HG02943 (cell line): ENCODE data around the gene RER1.

Experiments used
- ATAC-seq: cut with Tn5 transposase; IDR thresholded peaks from one replicate; pipeline ENCODE4 v1.9.1; 2021; ENCODE audit warnings: mild to moderate bottlenecking, low read depth, moderate library complexity; ENCODE audit not compliant: unreplicated experiment

Gene RER1

GRCh38 chr1:2375246-2375922 lies 16.3 kb upstream of the RER1 start:
- ATAC-seq: no peak

- no peak for ATAC-seq
Observed at GRCh38 chr1:2375923-2376260, 15.7 kb upstream of the RER1 start.

- ATAC-seq: no peak
Observed at GRCh38 chr1:2376261-2376741, 15.3 kb upstream of the RER1 start.

- ATAC-seq: no peak
Observed at GRCh38 chr1:2376931-2377672, 14.5 kb upstream of the RER1 start.

GRCh38 chr1:2377751-2378440 lies 13.7 kb upstream of the RER1 start:
- ATAC-seq: no peak

GRCh38 chr1:2378441-2378851 lies 13.2 kb upstream of the RER1 start:
- no peak for ATAC-seq

GRCh38 chr1:2378956-2379732 lies 12.5 kb upstream of the RER1 start:
- ATAC-seq: no peak

- ATAC-seq: no peak
Observed at GRCh38 chr1:2379733-2380404, 11.8 kb upstream of the RER1 start.

GRCh38 chr1:2380816-2381591 lies 10.6 kb upstream of the RER1 start:
- no peak for ATAC-seq

GRCh38 chr1:2381741-2382620 lies 9.7 kb upstream of the RER1 start:
- no peak for ATAC-seq

GRCh38 chr1:2382621-2383361 lies 8.8 kb upstream of the RER1 start:
- no peak for ATAC-seq

- ATAC-seq: no peak
Observed at GRCh38 chr1:2383576-2383975, 8.1 kb upstream of the RER1 start.

GRCh38 chr1:2384130-2384860 lies 7.3 kb upstream of the RER1 start:
- ATAC-seq: no peak

- ATAC-seq: no peak
Observed at GRCh38 chr1:2384941-2385481, 6.6 kb upstream of the RER1 start.

- ATAC-seq: no peak
Observed at GRCh38 chr1:2385606-2386280, 5.9 kb upstream of the RER1 start.
